HEK293T (cell line): Measurements from ENCODE around the gene ANKRD34C.

Source experiments
- CTCF ChIA-PET: fragments of 350-600 bp; formaldehyde crosslinking; extraction: SDS; loops from one replicate; lab custom pipeline; 2021; ENCODE audit warnings: antibody characterized with exemption, inconsistent platforms; lab: Yijun Ruan, JAX
- POLR2A ChIA-PET: fragments of 350-600 bp; formaldehyde crosslinking; extraction: SDS; loops from one replicate; lab custom pipeline; 2020; ENCODE audit warnings: antibody characterized with exemption, inconsistent platforms; lab: Yijun Ruan, JAX
- DNase-seq: peaks from one replicate; pipeline ENCODE4 v3.0.0; 2012; ENCODE audit warnings: mixed read lengths; ENCODE audit errors: extremely low spot score
- ARNT ChIP-seq: fragments of 450-650 bp; IDR thresholded peaks from 2 replicates; pipeline ENCODE4 v1.6.1; 2017; ENCODE audit warnings: mild to moderate bottlenecking
- BHLHE40 ChIP-seq: fragments of 450-650 bp; IDR thresholded peaks from 2 replicates; pipeline ENCODE4 v1.6.1; 2016; ENCODE audit warnings: mild to moderate bottlenecking, moderate library complexity, borderline replicate concordance
- CTBP1 ChIP-seq: fragments of 450-650 bp; IDR thresholded peaks from 2 replicates; pipeline ENCODE4 v1.6.1; 2016; ENCODE audit warnings: borderline replicate concordance
- ELF4 ChIP-seq: fragments of 450-650 bp; IDR thresholded peaks from 2 replicates; pipeline ENCODE4 v1.6.1; 2017; ENCODE audit warnings: antibody characterized with exemption
- FOXA1 ChIP-seq: fragments of 450-650 bp; IDR thresholded peaks from 2 replicates; pipeline ENCODE4 v1.6.1; 2016; ENCODE audit warnings: mild to moderate bottlenecking
- FOXK2 ChIP-seq: fragments of 450-650 bp; IDR thresholded peaks from 2 replicates; pipeline ENCODE4 v1.6.1; 2016; ENCODE audit warnings: mild to moderate bottlenecking
- FOXM1 ChIP-seq: fragments of 450-650 bp; IDR thresholded peaks from 2 replicates; pipeline ENCODE4 v1.6.1; 2017; ENCODE audit warnings: mild to moderate bottlenecking, borderline replicate concordance
- HDGF ChIP-seq: fragments of 450-650 bp; IDR thresholded peaks from 2 replicates; pipeline ENCODE4 v1.6.1; 2017; ENCODE audit warnings: antibody characterized with exemption, borderline replicate concordance
- L3MBTL2 ChIP-seq: fragments of 450-650 bp; conservative IDR thresholded peaks from 2 replicates; pipeline ENCODE4 v1.6.1; 2016; ENCODE audit warnings: mild to moderate bottlenecking
- LEF1 ChIP-seq: fragments of 450-650 bp; IDR thresholded peaks from 2 replicates; pipeline ENCODE4 v1.6.1; 2017; ENCODE audit warnings: mild to moderate bottlenecking, borderline replicate concordance
- NFRKB ChIP-seq: fragments of 450-650 bp; IDR thresholded peaks from 2 replicates; pipeline ENCODE4 v1.6.1; 2016; ENCODE audit warnings: mild to moderate bottlenecking, moderate library complexity
- SP1 ChIP-seq: fragments of 450-650 bp; IDR thresholded peaks from 2 replicates; pipeline ENCODE4 v1.6.1; 2017
- SUZ12 ChIP-seq: fragments of 450-650 bp; IDR thresholded peaks from 2 replicates; pipeline ENCODE4 v1.6.1; 2016; ENCODE audit warnings: mild to moderate bottlenecking
- TARDBP ChIP-seq: fragments of 450-650 bp; IDR thresholded peaks from 2 replicates; pipeline ENCODE4 v1.6.1; 2016
- ZNF384 ChIP-seq: fragments of 450-650 bp; IDR thresholded peaks from 2 replicates; pipeline ENCODE4 v1.6.1; 2016
- TF ChIP-seq, protein P1 (sequence below): fragments of 450-650 bp; IDR thresholded peaks from 2 replicates; pipeline ENCODE4 v1.6.1; 2016

ANKRD34C gene

GRCh38 chr15:79282371-79283251, at the start of gene ANKRD34C:
Gene ANKRD34C (plus strand): TSS chr15:79282722. CDS start chr15:79293285, 10,563 bp downstream.
- TF ChIP-seq BHLHE40 (no peak), FOXK2 (no peak), HDGF (no peak), SP1 (no peak), NFRKB (no peak), ZNF384 (no peak), ARNT (no peak), CTBP1 (no peak), TARDBP (no peak), FOXM1 (no peak), LEF1 (no peak), L3MBTL2 (no peak), FOXA1 (no peak), SUZ12 (no peak), ELF4 (no peak)
- TF ChIP-seq, protein P1, sequence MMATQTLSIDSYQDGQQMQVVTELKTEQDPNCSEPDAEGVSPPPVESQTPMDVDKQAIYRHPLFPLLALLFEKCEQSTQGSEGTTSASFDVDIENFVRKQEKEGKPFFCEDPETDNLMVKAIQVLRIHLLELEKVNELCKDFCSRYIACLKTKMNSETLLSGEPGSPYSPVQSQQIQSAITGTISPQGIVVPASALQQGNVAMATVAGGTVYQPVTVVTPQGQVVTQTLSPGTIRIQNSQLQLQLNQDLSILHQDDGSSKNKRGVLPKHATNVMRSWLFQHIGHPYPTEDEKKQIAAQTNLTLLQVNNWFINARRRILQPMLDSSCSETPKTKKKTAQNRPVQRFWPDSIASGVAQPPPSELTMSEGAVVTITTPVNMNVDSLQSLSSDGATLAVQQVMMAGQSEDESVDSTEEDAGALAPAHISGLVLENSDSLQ: no peak
- peak; percentile 19 for DNase-seq
- CTCF ChIA-PET: no interaction called here
- POLR2A ChIA-PET: no interaction called here

- DNase-seq: no peak
- POLR2A ChIA-PET: no interaction called here
- TF ChIP-seq BHLHE40 (no peak), FOXK2 (no peak), NFRKB (no peak), LEF1 (no peak), ELF4 (no peak), ARNT (no peak), FOXM1 (no peak), TARDBP (no peak)
- TF ChIP-seq, protein P1: no peak
- CTCF ChIA-PET: no interaction called here
These were observed 49.3 kb upstream of the ANKRD34C start for GRCh38 chr15:79233236-79233635.

- DNase-seq: no peak
- POLR2A ChIA-PET: no interaction called here
- CTCF ChIA-PET: no interaction called here
- TF ChIP-seq ARNT: no peak
- no peak for TF ChIP-seq ZNF384
- TF ChIP-seq, protein P1: no peak
- TF ChIP-seq ELF4: no peak
- TF ChIP-seq FOXA1: no peak
- TF ChIP-seq HDGF: no peak
- TF ChIP-seq LEF1: no peak
- TF ChIP-seq CTBP1: no peak
- no peak for TF ChIP-seq NFRKB
These were observed 42.5 kb upstream of the ANKRD34C start for GRCh38 chr15:79240036-79240435.

GRCh38 chr15:79243723-79244122, 38.8 kb upstream of the ANKRD34C start:
- CTCF ChIA-PET: no interaction called here
- POLR2A ChIA-PET: no interaction called here
- no peak for TF ChIP-seq FOXM1
- TF ChIP-seq LEF1: no peak
- TF ChIP-seq CTBP1: no peak
- no peak for TF ChIP-seq FOXK2
- DNase-seq: no peak

DNA sequence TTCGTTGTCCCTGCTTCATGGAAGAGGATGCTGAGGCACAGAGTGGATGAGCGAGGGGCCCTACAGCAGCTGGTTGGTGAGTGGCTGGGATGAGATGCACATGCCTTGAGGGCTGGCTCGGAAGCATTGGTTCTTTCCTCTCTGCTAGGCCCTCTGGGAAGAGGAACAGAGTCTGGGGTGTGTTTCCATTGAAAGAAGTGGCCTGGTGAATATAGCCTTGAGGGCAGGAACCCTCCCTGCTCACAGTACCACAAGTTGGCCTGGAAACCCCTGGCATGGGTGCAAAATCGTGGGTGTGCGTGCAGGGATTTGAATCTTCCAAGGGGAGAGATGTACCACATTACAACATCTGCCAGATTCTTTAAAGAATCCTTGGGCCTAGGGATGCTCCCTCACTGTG, 37.6 kb upstream of the ANKRD34C start:
- no peak for DNase-seq
- ChIA-PET POLR2A (no interaction called here), CTCF (no interaction called here)
- TF ChIP-seq BHLHE40 (no peak), ZNF384 (no peak), SP1 (no peak), TARDBP (no peak)

DNA sequence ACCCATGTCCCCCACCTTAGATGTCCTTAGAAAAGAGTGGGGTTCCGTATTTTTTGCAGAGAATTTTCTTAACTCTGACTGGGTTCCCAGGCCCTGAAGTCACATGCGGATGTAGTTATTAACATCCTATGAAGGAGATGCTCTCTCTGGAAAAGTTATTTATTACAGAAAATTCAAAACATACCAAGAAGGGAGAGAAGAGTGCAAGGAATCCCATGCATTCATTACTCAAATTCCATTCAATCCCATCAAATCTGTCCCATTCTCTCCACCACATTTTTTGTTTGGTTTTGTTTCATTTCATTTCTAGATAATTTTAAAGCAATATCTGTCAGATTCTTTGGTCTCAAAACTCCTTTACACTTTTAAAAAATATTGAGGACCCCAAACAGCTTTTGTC, 34.3 kb upstream of the ANKRD34C start:
- ChIA-PET CTCF (no interaction called here), POLR2A (no interaction called here)
- TF ChIP-seq ZNF384 (no peak), LEF1 (no peak), FOXK2 (no peak), FOXA1 (no peak), HDGF (no peak), L3MBTL2 (no peak), BHLHE40 (no peak), CTBP1 (no peak), ELF4 (no peak), ARNT (no peak)
- TF ChIP-seq, protein P1: no peak
- no peak for DNase-seq
